ENCODE data around the gene C5AR2.

Gene C5AR2

GRCh38 chr19:47357788-47358680 lies 26.1 kb downstream of the C5AR2 start:
- no peaks in the 10 kb centered on the region for H3K9me3 ChIP-seq (ENCODE audit: control insufficient read depth, insufficient read depth, low read length)
- no peaks in the 10 kb centered on the region for H3K9me2 ChIP-seq (replicated peaks; ENCODE audit: control insufficient read depth, low read length)
- H3K4me1 ChIP-seq (ENCODE audit: control insufficient read depth, low read length) = 0 out of 2 replicates have a peak, but pooled peaks cover 2% of the 10 kb centered on the region
- H3F3A ChIP-seq (ENCODE audit: control insufficient read depth, insufficient read depth) = no peaks in the 10 kb centered on the region
- peaks cover 53% of the 10 kb centered on the region for H3K79me2 ChIP-seq (ENCODE audit: control insufficient read depth, low read length)
- TF ChIP-seq CTCF (IDR thresholded peaks at IDR 0.05; ENCODE audit: low read depth, low read length, poor library complexity, severe bottlenecking) (peak; percentile 60), EZH2phosphoT487 (IDR thresholded peaks at IDR 0.05; ENCODE audit: borderline replicate concordance, low read length) (no peak)
- no peaks in the 10 kb centered on the region for H4K20me1 ChIP-seq (ENCODE audit: control insufficient read depth, insufficient read depth, low read depth, low read length)
- H3K4me2 ChIP-seq (ENCODE audit: low read length) = no peak overlapping the region
- H3K36me3 ChIP-seq (ENCODE audit: control insufficient read depth, low read length) = peaks cover 90% of the 10 kb centered on the region
- H3K27me3 ChIP-seq (ENCODE audit: control insufficient read depth, low read length) = no peaks in the 10 kb centered on the region
- H3K4me3 ChIP-seq (ENCODE audit: low read length) = no peak overlapping the region
- H3K27ac ChIP-seq (ENCODE audit: low read depth, low read length) = no peak overlapping the region

GRCh38 chr19:47358936-47359335 lies 27.0 kb downstream of the C5AR2 start:
- Histone ChIP-seq H3K9me2 (replicated peaks; ENCODE audit: control insufficient read depth, low read length) (no peaks in the 10 kb centered on the region), H3K4me3 (ENCODE audit: low read length) (no peak overlapping the region), H4K20me1 (ENCODE audit: control insufficient read depth, insufficient read depth, low read depth, low read length) (no peaks in the 10 kb centered on the region), H3K4me2 (ENCODE audit: low read length) (no peak overlapping the region), H3K4me1 (ENCODE audit: control insufficient read depth, low read length) (no peaks in the 10 kb centered on the region), H3K36me3 (ENCODE audit: control insufficient read depth, low read length) (peaks cover 90% of the 10 kb centered on the region), H3K9me3 (ENCODE audit: control insufficient read depth, insufficient read depth, low read length) (no peaks in the 10 kb centered on the region), H3K79me2 (ENCODE audit: control insufficient read depth, low read length) (peaks cover 45% of the 10 kb centered on the region), H3F3A (ENCODE audit: control insufficient read depth, insufficient read depth) (no peaks in the 10 kb centered on the region), H3K27ac (ENCODE audit: low read depth, low read length) (no peak overlapping the region), H3K27me3 (ENCODE audit: control insufficient read depth, low read length) (no peaks in the 10 kb centered on the region)
- TF ChIP-seq EZH2phosphoT487 (IDR thresholded peaks at IDR 0.05; ENCODE audit: borderline replicate concordance, low read length) (no peak), CTCF (IDR thresholded peaks at IDR 0.05; ENCODE audit: low read depth, low read length, poor library complexity, severe bottlenecking) (no peak)

GRCh38 chr19:47362321-47362720 lies 30.3 kb downstream of the C5AR2 start:
- no peaks in the 10 kb centered on the region for H4K20me1 ChIP-seq (ENCODE audit: control insufficient read depth, insufficient read depth, low read depth, low read length)
- H3K27me3 ChIP-seq (ENCODE audit: control insufficient read depth, low read length) = no peaks in the 10 kb centered on the region
- H3K36me3 ChIP-seq (ENCODE audit: control insufficient read depth, low read length) = peaks cover 84% of the 10 kb centered on the region

More at GRCh38 chr19:47362321-47362720, 30.3 kb downstream of the C5AR2 start:
- Histone ChIP-seq H3F3A (ENCODE audit: control insufficient read depth, insufficient read depth) (no peaks in the 10 kb centered on the region), H3K27ac (ENCODE audit: low read depth, low read length) (no peak overlapping the region), H3K4me1 (ENCODE audit: control insufficient read depth, low read length) (no peaks in the 10 kb centered on the region), H3K79me2 (ENCODE audit: control insufficient read depth, low read length) (peaks cover 23% of the 10 kb centered on the region), H3K4me3 (ENCODE audit: low read length) (no peak overlapping the region), H3K9me3 (ENCODE audit: control insufficient read depth, insufficient read depth, low read length) (no peaks in the 10 kb centered on the region), H3K4me2 (ENCODE audit: low read length) (no peak overlapping the region), H3K9me2 (replicated peaks; ENCODE audit: control insufficient read depth, low read length) (no peaks in the 10 kb centered on the region)
- TF ChIP-seq CTCF (IDR thresholded peaks at IDR 0.05; ENCODE audit: low read depth, low read length, poor library complexity, severe bottlenecking) = no peak
- TF ChIP-seq EZH2phosphoT487 (IDR thresholded peaks at IDR 0.05; ENCODE audit: borderline replicate concordance, low read length) = no peak

Measured in DOHH2 (cell line).